WTC11 (cell line): ENCODE data around the gene DDX39B.

ENCODE experiments used
- CTCF ChIP-seq: fragments of 200-600 bp; IDR thresholded peaks from 2 replicates; pipeline ENCODE4 v1.8.0; 2022; ENCODE audit warnings: antibody characterized with exemption
- ESRRA ChIP-seq: sonication (generic); formaldehyde crosslinking; IDR thresholded peaks from 2 replicates; pipeline ENCODE4 v1.8.1; 2022; ENCODE audit warnings: mild to moderate bottlenecking, missing genetic modification reagents, borderline replicate concordance
- IRF1 ChIP-seq: sonication (generic); formaldehyde crosslinking; IDR thresholded peaks from 2 replicates; pipeline ENCODE4 v1.8.0; 2023; ENCODE audit warnings: missing genetic modification reagents
- SP1 ChIP-seq: sonication (generic); formaldehyde crosslinking; conservative IDR thresholded peaks from 2 replicates; pipeline ENCODE4 v1.8.1; 2022; ENCODE audit warnings: missing genetic modification reagents
- TF ChIP-seq, protein P1 (sequence below): sonication (generic); formaldehyde crosslinking; IDR thresholded peaks from 2 replicates; pipeline ENCODE4 v1.8.0; 2022; ENCODE audit warnings: mild to moderate bottlenecking, missing genetic modification reagents

GRCh38 chr6:31573239-31574105 lies 31.7 kb upstream of the DDX39B start:
- no peak for TF ChIP-seq ESRRA
- TF ChIP-seq CTCF: no peak
- TF ChIP-seq, protein P1, sequence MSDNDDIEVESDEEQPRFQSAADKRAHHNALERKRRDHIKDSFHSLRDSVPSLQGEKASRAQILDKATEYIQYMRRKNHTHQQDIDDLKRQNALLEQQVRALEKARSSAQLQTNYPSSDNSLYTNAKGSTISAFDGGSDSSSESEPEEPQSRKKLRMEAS (CRISPR knock-in tag): no peak
- no peak for TF ChIP-seq SP1 (CRISPR knock-in tag)
- TF ChIP-seq IRF1 (CRISPR knock-in tag): no peak
